Activated CD8-positive, alpha-beta T cell treated with anti-CD3 and anti-CD28 coated beads for 36 hours (primary cell): ENCODE data around the gene MGLL. TPM values are rescaled to one million over a fixed set of nuclear protein-coding genes. Genes with fewer than 3 reads are reported as not detected.

ENCODE experiments used
- ATAC-seq: fragments of 200-7000 bp; cut with Tn5 transposase; one replicate; pipeline ENCODE4 v1.10.0; 2021; ENCODE audit warnings: mild to moderate bottlenecking, moderate library complexity
- CTCF ChIA-PET: fragments of 350-600 bp; sonication (Branson Sonifier 250); formaldehyde crosslinking; loops from one replicate; lab custom pipeline; 2021; ENCODE audit warnings: antibody characterized with exemption; lab: Charles Lee
- POLR2A ChIA-PET: fragments of 350-600 bp; sonication (Branson Sonifier 250); formaldehyde crosslinking; loops from one replicate; lab custom pipeline; 2021; ENCODE audit warnings: antibody characterized with exemption; lab: Charles Lee
- DNase-seq: peaks from one replicate; pipeline ENCODE4 v3.0.0-alpha.2; 2020
- H3K27ac Mint-ChIP-seq: one replicate; pipeline ENCODE4 v1.8.0; 2021; ENCODE audit warnings: mild to moderate bottlenecking, mixed read lengths
- H3K27me3 Mint-ChIP-seq: one replicate; pipeline ENCODE4 v1.8.0; 2021; ENCODE audit warnings: mixed read lengths
- H3K36me3 Mint-ChIP-seq: one replicate; pipeline ENCODE4 v1.8.0; 2021; ENCODE audit warnings: low read depth, mixed read lengths
- H3K4me1 Mint-ChIP-seq: one replicate; pipeline ENCODE4 v1.8.0; 2021; ENCODE audit warnings: low read depth, mixed read lengths
- H3K4me3 Mint-ChIP-seq: one replicate; pipeline ENCODE4 v1.8.0; 2021; ENCODE audit warnings: mild to moderate bottlenecking, moderate library complexity, mixed read lengths
- H3K9me3 Mint-ChIP-seq: one replicate; pipeline ENCODE4 v1.8.0; 2021; ENCODE audit warnings: mixed read lengths
- CTCF ChIP-seq: fragments of 200-600 bp; IDR thresholded peaks from one replicate; pipeline ENCODE4 v1.8.0; 2022; ENCODE audit warnings: antibody characterized with exemption, mild to moderate bottlenecking
- intact Hi-C: fragments of 100-400 bp; cut with micrococcal nuclease; formaldehyde crosslinking; loops from one replicate; pipeline ENCODE4 v1.10.0; 2022
- total RNA-seq, 2 experiments: library from RNA; stranded (reverse); gene quantifications; one replicate each; pipeline ENCODE4 v1.2.3, GENCODE V29; 2021

The MGLL gene
- total RNA-seq, 2 experiments from 2014 or later, result 1.1 to 3.1 TPM

- Mint-ChIP-seq H3K27me3 (peaks cover 1% of the 10 kb centered on the region), H3K4me3 (no peak overlapping the region), H3K4me1 (peaks cover 7% of the 10 kb centered on the region), H3K27ac (no peak overlapping the region), H3K9me3 (peaks cover 3% of the 10 kb centered on the region), H3K36me3 (peaks cover 1% of the 10 kb centered on the region)
- POLR2A ChIA-PET, result no interaction called here
- CTCF ChIA-PET, result no interaction called here
- TF ChIP-seq CTCF, result no peak
- no peak for DNase-seq
- ATAC-seq, result no peak
- intact Hi-C loops, result no loop called here
Measured at GRCh38 chr3:127770671-127771355, 51.5 kb downstream of the MGLL start.

GRCh38 chr3:127769284-127770081, 52.8 kb downstream of the MGLL start:
- Mint-ChIP-seq H3K4me3 (no peak overlapping the region), H3K27me3 (peaks cover 1% of the 10 kb centered on the region), H3K27ac (no peak overlapping the region), H3K36me3 (peaks cover 1% of the 10 kb centered on the region), H3K4me1 (peaks cover 5% of the 10 kb centered on the region), H3K9me3 (peaks cover 3% of the 10 kb centered on the region)
- POLR2A ChIA-PET, result no interaction called here
- intact Hi-C loops, result no loop called here
- DNase-seq (no peak), ATAC-seq (no peak)
- CTCF ChIA-PET, result no interaction called here
- TF ChIP-seq CTCF, result no peak

- POLR2A ChIA-PET, result no interaction called here
- Mint-ChIP-seq H3K9me3 (peaks cover 3% of the 10 kb centered on the region), H3K36me3 (peaks cover 1% of the 10 kb centered on the region), H3K4me1 (peaks cover 7% of the 10 kb centered on the region), H3K4me3 (no peak overlapping the region), H3K27ac (no peak overlapping the region), H3K27me3 (peaks cover 3% of the 10 kb centered on the region)
- no peak for TF ChIP-seq CTCF
- no peak for DNase-seq
- CTCF ChIA-PET, result no interaction called here
- intact Hi-C loops, result no loop called here
- ATAC-seq, result no peak
Measured at GRCh38 chr3:127768346-127769008, 53.8 kb downstream of the MGLL start.

- intact Hi-C loops, result no loop called here
- no peak for ATAC-seq
- DNase-seq, result no peak
- ChIA-PET POLR2A (no interaction called here), CTCF (no interaction called here)
- Mint-ChIP-seq H3K36me3 (peaks cover 1% of the 10 kb centered on the region), H3K27ac (no peak overlapping the region), H3K4me1 (peaks cover 16% of the 10 kb centered on the region), H3K27me3 (peaks cover 3% of the 10 kb centered on the region), H3K9me3 (peaks cover 3% of the 10 kb centered on the region), H3K4me3 (no peak overlapping the region)
- no peak for TF ChIP-seq CTCF
Measured at GRCh38 chr3:127767126-127767525, 55.2 kb downstream of the MGLL start.

GRCh38 chr3:127765735-127766134, 56.6 kb downstream of the MGLL start:
- H3K27me3 Mint-ChIP-seq, result peaks cover 3% of the 10 kb centered on the region
- H3K4me3 Mint-ChIP-seq, result no peak overlapping the region
- intact Hi-C loops, result no loop called here
- ATAC-seq, result no peak
- peaks cover 21% of the 10 kb centered on the region for H3K4me1 Mint-ChIP-seq
- peaks cover 1% of the 10 kb centered on the region for H3K36me3 Mint-ChIP-seq
- H3K9me3 Mint-ChIP-seq, result peaks cover 3% of the 10 kb centered on the region
- no peak for TF ChIP-seq CTCF
- H3K27ac Mint-ChIP-seq, result no peak overlapping the region
- DNase-seq, result no peak
- POLR2A ChIA-PET, result no interaction called here
- CTCF ChIA-PET, result no interaction called here
